HepG2 (cell line): ENCODE results near the gene TMPRSS11F. TPM values are rescaled to one million over a fixed set of nuclear protein-coding genes. Genes with fewer than 3 reads are reported as not detected.

Experiments used
- AHDC1 ChIP-seq: sonication (generic); formaldehyde crosslinking; IDR thresholded peaks from 2 replicates; pipeline ENCODE4 v1.5.1; 2020; ENCODE audit warnings: mild to moderate bottlenecking, missing genetic modification reagents, borderline replicate concordance
- GZF1 ChIP-seq: sonication (generic); formaldehyde crosslinking; IDR thresholded peaks from 2 replicates; pipeline ENCODE4 v1.5.1; 2020; ENCODE audit warnings: mild to moderate bottlenecking, missing genetic modification reagents
- NRL ChIP-seq: sonication (generic); formaldehyde crosslinking; IDR thresholded peaks from 2 replicates; pipeline ENCODE4 v1.5.0; 2020; ENCODE audit warnings: missing genetic modification reagents, mild to moderate bottlenecking, moderate library complexity, borderline replicate concordance
- RBAK ChIP-seq: sonication (generic); formaldehyde crosslinking; IDR thresholded peaks from 2 replicates; pipeline ENCODE4 v1.5.1; 2020; ENCODE audit warnings: mild to moderate bottlenecking, missing genetic modification reagents
- ZFP41 ChIP-seq: sonication (generic); formaldehyde crosslinking; IDR thresholded peaks from 2 replicates; pipeline ENCODE4 v1.4.0; 2020; ENCODE audit warnings: mild to moderate bottlenecking, missing genetic modification reagents, borderline replicate concordance
- ZIK1 ChIP-seq: sonication (generic); formaldehyde crosslinking; IDR thresholded peaks from 2 replicates; pipeline ENCODE4 v1.5.0; 2020; ENCODE audit warnings: mild to moderate bottlenecking, low read depth, missing genetic modification reagents, borderline replicate concordance
- ZNF281 ChIP-seq: sonication (generic); formaldehyde crosslinking; IDR thresholded peaks from 2 replicates; pipeline ENCODE4 v1.4.0; 2020; ENCODE audit warnings: missing genetic modification reagents, borderline replicate concordance
- ZNF713 ChIP-seq: sonication (generic); formaldehyde crosslinking; IDR thresholded peaks from 2 replicates; pipeline ENCODE4 v1.4.0; 2020; ENCODE audit warnings: mild to moderate bottlenecking, missing genetic modification reagents
- polyA plus RNA-seq, 8 experiments: library from polyadenylated mRNA; depleted of rRNA in 3 of 8; stranded (reverse) in 7 of 8; unstranded in 1 of 8; fragments of >200 nt; fragmentation: Illumina TruSeq in 4 of 8; extraction: Trizol in 4 of 8; gene quantifications; 2 replicates each; pipeline versions ENCODE4 v1.2.1 to v1.2.3, GENCODE V29; 2011 to 2016; ENCODE audit warnings: low read depth in 4 of 8, missing spikeins in 1 of 8, mixed read lengths in 1 of 8; ENCODE audit not compliant: insufficient read depth in 1 of 8
- total RNA-seq, 5 experiments: library from RNA; depleted of rRNA; stranded (reverse); fragments of >200 nt; fragmentation: Illumina TruSeq; extraction: Trizol; gene quantifications; 2 replicates each; pipeline ENCODE4 v1.2.3, GENCODE V29; 2016; ENCODE audit warnings: low read depth in 1 of 5

TMPRSS11F gene
- total and polyA plus RNA-seq, 2 of the 13 experiments (the other 11 are each of a cell fraction or from before 2014, with no cell fraction given), result not detected

GRCh38 chr4:68148800-68149685, 19.4 kb upstream of the TMPRSS11F start (continued):
- no peak for TF ChIP-seq ZIK1 (CRISPR knock-in tag)
- TF ChIP-seq NRL (CRISPR knock-in tag), result no peak
- TF ChIP-seq RBAK (CRISPR knock-in tag), result no peak
- TF ChIP-seq GZF1 (CRISPR knock-in tag), result no peak
- no peak for TF ChIP-seq ZFP41 (CRISPR knock-in tag)
- TF ChIP-seq AHDC1 (CRISPR knock-in tag), result no peak
- TF ChIP-seq ZNF281 (CRISPR knock-in tag), result no peak
- no peak for TF ChIP-seq ZNF713 (CRISPR knock-in tag)
